ENCODE results near the gene FAM13C.

Gene FAM13C

GRCh38 chr10:59381687-59382086, 19.3 kb upstream of the FAM13C start:
- no peak overlapping the region for H3K4me3 ChIP-seq (ENCODE audit: low read depth, low read length)
- no peak for TF ChIP-seq CTCF (conservative IDR thresholded peaks at IDR 0.05; ENCODE audit: low read depth, low read length)
- no peak for DNase-seq (ENCODE audit: low read depth)

DNA sequence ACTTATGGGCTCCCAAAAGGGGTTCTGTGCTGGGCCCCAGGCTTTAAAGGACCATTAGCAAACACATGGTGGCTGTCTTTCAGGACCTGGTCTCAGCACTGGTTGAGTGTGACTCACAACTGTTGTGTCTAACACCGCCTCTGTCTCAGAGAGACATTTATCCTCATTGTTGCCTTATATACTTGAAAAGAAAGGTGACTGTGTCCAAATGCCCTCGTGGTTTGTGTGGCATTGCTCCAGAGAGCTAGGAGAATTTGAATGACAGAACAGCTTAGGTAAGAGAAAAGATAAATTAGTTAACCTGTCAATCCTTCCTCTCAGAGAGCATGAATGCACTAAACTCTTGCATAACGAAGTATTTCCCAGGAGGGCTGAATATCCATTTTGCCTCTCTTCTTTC, 14.5 kb upstream of the FAM13C start:
- H3K4me3 ChIP-seq (ENCODE audit: low read depth, low read length), result no peak overlapping the region
- no peak for TF ChIP-seq CTCF (conservative IDR thresholded peaks at IDR 0.05; ENCODE audit: low read depth, low read length)
- no peak for DNase-seq (ENCODE audit: low read depth)

DNA sequence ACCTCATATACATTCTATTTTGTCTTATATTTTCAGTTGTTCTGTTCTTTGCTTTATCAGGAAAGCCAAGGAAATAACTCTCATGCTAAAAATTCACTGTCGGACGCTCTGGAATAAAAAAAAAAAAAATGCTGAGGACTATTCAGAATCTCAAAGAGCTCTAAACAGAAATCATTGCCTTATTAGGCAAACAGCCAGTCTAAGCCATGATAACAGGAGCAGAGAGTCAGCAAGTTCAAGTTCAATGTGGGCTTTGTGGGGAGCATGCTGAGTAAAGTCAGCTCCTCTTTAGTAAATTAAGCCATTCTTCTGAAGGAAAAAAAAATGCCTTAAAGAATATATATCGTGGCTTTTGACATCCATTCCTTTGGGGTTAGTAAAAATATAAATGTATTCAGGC, 13.6 kb upstream of the FAM13C start:
- TF ChIP-seq CTCF (conservative IDR thresholded peaks at IDR 0.05; ENCODE audit: low read depth, low read length), result no peak
- no peak overlapping the region for H3K4me3 ChIP-seq (ENCODE audit: low read depth, low read length)
- DNase-seq (ENCODE audit: low read depth), result no peak

- no peak for DNase-seq (ENCODE audit: low read depth)
- no peak for TF ChIP-seq CTCF (conservative IDR thresholded peaks at IDR 0.05; ENCODE audit: low read depth, low read length)
- H3K4me3 ChIP-seq (ENCODE audit: low read depth, low read length), result no peak overlapping the region
Observed at GRCh38 chr10:59374916-59375315, 12.6 kb upstream of the FAM13C start.

GRCh38 chr10:59373071-59373470, 10.7 kb upstream of the FAM13C start:
- peak; percentile 28 for DNase-seq (ENCODE audit: low read depth)
- H3K4me3 ChIP-seq (ENCODE audit: low read depth, low read length), result no peak overlapping the region
- TF ChIP-seq CTCF (conservative IDR thresholded peaks at IDR 0.05; ENCODE audit: low read depth, low read length), result no peak

- peak; percentile 46 for DNase-seq (ENCODE audit: low read depth)
- no peak overlapping the region for H3K4me3 ChIP-seq (ENCODE audit: low read depth, low read length)
Observed at GRCh38 chr10:59372543-59372942, 10.2 kb upstream of the FAM13C start.

More at GRCh38 chr10:59372543-59372942, 10.2 kb upstream of the FAM13C start:
- no peak for TF ChIP-seq CTCF (conservative IDR thresholded peaks at IDR 0.05; ENCODE audit: low read depth, low read length)

Measured in choroid plexus epithelial cell (primary cell).